Measurements from ENCODE around the gene ERF. TPM values are rescaled to one million over a fixed set of nuclear protein-coding genes. Genes with fewer than 3 reads are reported as not detected.

ERF gene
- total and polyA plus RNA-seq, 2 of the 8 experiments (the other 6 are each of a cell fraction or from before 2014, with no cell fraction given) = 43.7 to 62.7 TPM

GRCh38 chr19:42281146-42281826, 26.4 kb upstream of the ERF start (continued):
- TF ChIP-seq CTCF (IDR thresholded peaks at IDR 0.05; ENCODE audit: control extremely low read depth in 1 of 3, insufficient read depth in 1 of 3, low read depth in 1 of 3, low read length in 3 of 3) (no peak), CBX8 (IDR thresholded peaks at IDR 0.05; ENCODE audit: borderline replicate concordance, low read depth, low read length) (no peak), SIX5 (IDR thresholded peaks at IDR 0.05; ENCODE audit: low read depth, low read length) (no peak), SP1 (IDR thresholded peaks at IDR 0.05; ENCODE audit: low read depth, low read length) (no peak), MAFK (IDR thresholded peaks at IDR 0.05; ENCODE audit: low read depth, low read length) (no peak), BACH1 (IDR thresholded peaks at IDR 0.05; ENCODE audit: low read length) (no peak)
